Measurements from ENCODE around the gene ECSIT.

- TF ChIP-seq POU2F2 (IDR thresholded peaks at IDR 0.05; ENCODE audit: low read depth, low read length) (no peak), POLR2AphosphoS5 (IDR thresholded peaks at IDR 0.05; ENCODE audit: low read depth, low read length) (no peak), POLR2A (IDR thresholded peaks at IDR 0.05; ENCODE audit: low read depth, low read length) (no peak)
Measured at GRCh38 chr19:11483366-11484111, 45.4 kb downstream of the ECSIT start.
